Measurements from ENCODE around the gene NDE1. TPM values are rescaled to one million over a fixed set of nuclear protein-coding genes. Genes with fewer than 3 reads are reported as not detected.
"Not testable (repeated sequence)": the region's sequence is repeated elsewhere in the genome, so short reads cannot be mapped to it uniquely, and the experiment has no call there.

Gene NDE1
- total RNA-seq, 4 donors from 2014 or later: 15.1 to 323 (median 36.1) TPM

DNA sequence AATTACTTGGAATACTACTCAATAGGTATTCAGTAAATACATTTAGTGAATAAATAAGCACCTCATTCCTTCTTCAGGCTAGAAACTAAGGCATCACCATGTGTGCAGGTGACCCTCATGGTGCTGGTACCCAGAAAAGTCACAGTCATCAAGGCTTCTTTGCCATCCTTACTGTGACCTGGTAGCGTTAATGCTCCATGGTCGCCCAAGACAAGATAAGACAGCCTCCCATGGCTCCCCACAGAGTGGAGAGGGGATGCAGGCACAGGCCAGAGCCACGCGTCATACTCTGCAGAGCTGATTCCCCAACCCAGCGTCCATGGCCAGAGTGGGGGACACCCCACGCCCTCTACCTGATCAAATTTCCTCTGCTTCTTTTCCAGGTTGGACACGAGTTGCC lies 73.8 kb downstream of the NDE1 start:
- no peak for DNase-seq
- Histone ChIP-seq H3K27ac (no peak overlapping the region), H3K36me3 (peaks cover 0 to 49% (median 0%) of the 10 kb centered on the region in 3 donors), H3K27me3 (no peaks in the 10 kb centered on the region), H3K4me3 (no peak overlapping the region), H3K9me3 (no peaks in the 10 kb centered on the region), H3K4me1 (peaks cover 0 to 12% (median 0%) of the 10 kb centered on the region in 4 donors)
- TF ChIP-seq POLR2A (IDR thresholded peaks at IDR 0.05): no peak
- TF ChIP-seq, protein P1, sequence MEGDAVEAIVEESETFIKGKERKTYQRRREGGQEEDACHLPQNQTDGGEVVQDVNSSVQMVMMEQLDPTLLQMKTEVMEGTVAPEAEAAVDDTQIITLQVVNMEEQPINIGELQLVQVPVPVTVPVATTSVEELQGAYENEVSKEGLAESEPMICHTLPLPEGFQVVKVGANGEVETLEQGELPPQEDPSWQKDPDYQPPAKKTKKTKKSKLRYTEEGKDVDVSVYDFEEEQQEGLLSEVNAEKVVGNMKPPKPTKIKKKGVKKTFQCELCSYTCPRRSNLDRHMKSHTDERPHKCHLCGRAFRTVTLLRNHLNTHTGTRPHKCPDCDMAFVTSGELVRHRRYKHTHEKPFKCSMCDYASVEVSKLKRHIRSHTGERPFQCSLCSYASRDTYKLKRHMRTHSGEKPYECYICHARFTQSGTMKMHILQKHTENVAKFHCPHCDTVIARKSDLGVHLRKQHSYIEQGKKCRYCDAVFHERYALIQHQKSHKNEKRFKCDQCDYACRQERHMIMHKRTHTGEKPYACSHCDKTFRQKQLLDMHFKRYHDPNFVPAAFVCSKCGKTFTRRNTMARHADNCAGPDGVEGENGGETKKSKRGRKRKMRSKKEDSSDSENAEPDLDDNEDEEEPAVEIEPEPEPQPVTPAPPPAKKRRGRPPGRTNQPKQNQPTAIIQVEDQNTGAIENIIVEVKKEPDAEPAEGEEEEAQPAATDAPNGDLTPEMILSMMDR (IDR thresholded peaks at IDR 0.05): no peak

DNA sequence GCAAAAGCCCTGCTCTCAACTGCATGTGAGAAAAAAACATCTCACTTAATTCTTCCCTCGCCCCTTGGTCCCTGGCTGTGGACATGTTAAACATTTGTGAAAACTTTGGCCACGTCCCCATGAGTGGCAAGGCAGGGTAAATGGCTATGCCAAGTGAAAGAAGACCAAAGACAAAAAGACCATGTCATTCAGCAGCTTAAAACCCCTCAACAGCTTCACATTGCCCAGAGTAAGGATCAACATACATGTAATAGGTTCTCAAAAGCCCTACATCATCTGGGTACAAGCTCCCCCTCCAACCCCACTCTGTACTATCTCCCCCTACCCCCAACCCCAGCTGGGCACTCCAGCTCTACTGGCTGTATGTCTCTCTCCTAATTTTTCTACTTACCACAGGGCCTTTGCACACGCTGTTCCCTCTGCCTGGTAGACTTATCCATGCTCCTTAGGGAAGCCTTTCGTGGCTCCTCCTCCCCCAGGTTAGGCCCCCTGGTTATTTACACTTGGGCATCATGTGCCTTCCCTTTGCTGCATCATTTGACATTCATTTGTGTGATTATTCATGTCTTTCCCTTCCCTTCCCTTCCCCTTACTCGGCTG lies 75.7 kb downstream of the NDE1 start:
- Histone ChIP-seq H3K4me1 (peaks cover 0 to 12% (median 0%) of the 10 kb centered on the region in 4 donors), H3K27me3 (no peaks in the 10 kb centered on the region), H3K9me3 (no peaks in the 10 kb centered on the region), H3K27ac (no peak overlapping the region), H3K4me3 (no peak overlapping the region), H3K36me3 (peaks cover 0 to 49% (median 0%) of the 10 kb centered on the region in 3 donors)
- TF ChIP-seq POLR2A (IDR thresholded peaks at IDR 0.05): no peak
- TF ChIP-seq, protein P1 (IDR thresholded peaks at IDR 0.05): no peak
- no peak for DNase-seq

- H3K27me3 ChIP-seq: no peaks in the 10 kb centered on the region
- H3K9me3 ChIP-seq: no peaks in the 10 kb centered on the region
Measured at GRCh38 chr16:15726715-15727114, 76.7 kb downstream of the NDE1 start.

GRCh38 chr16:15727697-15728096 lies 77.7 kb downstream of the NDE1 start:
- DNase-seq, H3K27ac ChIP-seq, H3K9me3 ChIP-seq, H3K4me3 ChIP-seq, H3K27me3 ChIP-seq: not testable (repeated sequence)
- Histone ChIP-seq H3K36me3 (peaks cover 0 to 36% (median 0%) of the 10 kb centered on the region in 3 donors), H3K4me1 (peaks cover 0 to 12% (median 0%) of the 10 kb centered on the region in 4 donors)

More at GRCh38 chr16:15726715-15727114, 76.7 kb downstream of the NDE1 start:
- peak overlapping the region in 1 of 4 donors; percentile 7 for H3K4me3 ChIP-seq
- H3K27ac ChIP-seq: no peak overlapping the region
- peaks cover 0 to 39% (median 0%) of the 10 kb centered on the region in 3 donors for H3K36me3 ChIP-seq
- no peak for TF ChIP-seq POLR2A (IDR thresholded peaks at IDR 0.05)
- TF ChIP-seq, protein P1 (IDR thresholded peaks at IDR 0.05): peak in 1 of 6 experiments; percentile 17
- peaks cover 0 to 12% (median 0%) of the 10 kb centered on the region in 4 donors for H3K4me1 ChIP-seq
- DNase-seq: peak in 2 of 3 donors; percentile 78 to 86

GRCh38 chr16:15729152-15729551 lies 79.1 kb downstream of the NDE1 start:
- H3K4me3 ChIP-seq: no peak overlapping the region
- peaks cover 0 to 12% (median 0%) of the 10 kb centered on the region in 4 donors for H3K4me1 ChIP-seq
- peaks cover 0 to 31% (median 0%) of the 10 kb centered on the region in 3 donors for H3K36me3 ChIP-seq
- H3K27ac ChIP-seq: no peak overlapping the region
- no peak for DNase-seq
- no peaks in the 10 kb centered on the region for H3K27me3 ChIP-seq
- TF ChIP-seq, protein P1 (IDR thresholded peaks at IDR 0.05): no peak
- no peak for TF ChIP-seq POLR2A (IDR thresholded peaks at IDR 0.05)
- H3K9me3 ChIP-seq: no peaks in the 10 kb centered on the region

DNA sequence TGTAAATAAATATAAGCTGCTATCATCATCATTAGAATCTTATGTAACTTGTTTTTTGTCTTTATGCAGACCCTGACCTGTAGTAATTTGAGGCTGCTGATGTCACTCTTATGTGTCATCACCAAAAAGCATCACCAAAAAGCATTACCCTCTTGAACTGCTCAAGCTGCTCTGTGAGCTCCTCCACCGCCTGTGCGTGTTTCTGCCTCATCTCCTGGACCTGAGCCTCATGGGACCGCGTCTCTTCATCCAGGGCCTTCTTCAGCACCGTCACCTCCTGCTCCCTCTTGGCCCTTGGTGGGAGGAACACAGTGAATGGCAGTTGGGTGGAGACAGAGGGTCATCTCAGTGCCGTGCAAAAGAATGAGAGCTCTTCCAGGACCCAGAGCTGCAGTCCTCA lies 82.4 kb downstream of the NDE1 start:
- no peaks in the 10 kb centered on the region for H3K27me3 ChIP-seq
- peaks cover 0 to under 1% (median 0%) of the 10 kb centered on the region in 4 donors for H3K4me1 ChIP-seq
- H3K9me3 ChIP-seq: no peaks in the 10 kb centered on the region
- peaks cover 0 to 13% (median 0%) of the 10 kb centered on the region in 3 donors for H3K36me3 ChIP-seq
- DNase-seq: no peak
- H3K27ac ChIP-seq: no peak overlapping the region
- no peak overlapping the region for H3K4me3 ChIP-seq
- TF ChIP-seq, protein P1 (IDR thresholded peaks at IDR 0.05): no peak
- no peak for TF ChIP-seq POLR2A (IDR thresholded peaks at IDR 0.05)
